ENCODE data around the gene ABLIM2.

- TF ChIP-seq CTCF (IDR thresholded peaks at IDR 0.05; ENCODE audit: low read length): no peak
- TF ChIP-seq EZH2 (optimal IDR thresholded peaks at IDR 0.05; ENCODE audit: low read depth, low read length): no peak
Observed at GRCh38 chr4:8058031-8058479, 100.6 kb downstream of the ABLIM2 start.
